SIG-M5 (cell line): ENCODE data around the gene INO80B.
"Not testable (repeated sequence)": the region's sequence is repeated elsewhere in the genome, so short reads cannot be mapped to it uniquely, and the experiment has no call there.

ENCODE experiments used
- DNase-seq: peaks from one replicate; lab custom pipeline; 2025; lab: John Stamatoyannopoulos, UW

The INO80B gene

GRCh38 chr2:74426181-74426758 lies 28.6 kb upstream of the INO80B start:
- DNase-seq, result no peak

- DNase-seq, result no peak
These were observed 27.3 kb upstream of the INO80B start for GRCh38 chr2:74427551-74427950.

- no peak for DNase-seq
These were observed 26.2 kb upstream of the INO80B start for GRCh38 chr2:74428675-74429074.

GRCh38 chr2:74429487-74430451 lies 25.1 kb upstream of the INO80B start:
- DNase-seq, result no peak

- no peak for DNase-seq
These were observed 24.4 kb upstream of the INO80B start for GRCh38 chr2:74430502-74430901.

GRCh38 chr2:74436111-74436805 lies 18.6 kb upstream of the INO80B start:
- DNase-seq, result no peak

GRCh38 chr2:74436848-74437695 lies 17.8 kb upstream of the INO80B start:
- no peak for DNase-seq

GRCh38 chr2:74438248-74438647 lies 16.6 kb upstream of the INO80B start:
- DNase-seq, result no peak

- DNase-seq, result no peak
These were observed 15.5 kb upstream of the INO80B start for GRCh38 chr2:74439373-74439772.

- DNase-seq, result no peak
These were observed 15.0 kb upstream of the INO80B start for GRCh38 chr2:74439803-74440377.

- DNase-seq, result no peak
These were observed 14.3 kb upstream of the INO80B start for GRCh38 chr2:74440378-74441169.

GRCh38 chr2:74441170-74441689 lies 13.7 kb upstream of the INO80B start:
- no peak for DNase-seq

GRCh38 chr2:74441690-74442482 lies 13.0 kb upstream of the INO80B start, which contains the start of gene RTKN:
RTKN (minus strand) TSS chr2:74441937; CDS start chr2:74441816, 121 bp downstream.
- no peak for DNase-seq

- not testable (repeated sequence) for DNase-seq
These were observed 12.2 kb upstream of the INO80B start for GRCh38 chr2:74442483-74443297.

- no peak for DNase-seq
These were observed 10.2 kb upstream of the INO80B start for GRCh38 chr2:74444498-74445318.

GRCh38 chr2:74447230-74447999 lies 7.5 kb upstream of the INO80B start:
- no peak for DNase-seq

GRCh38 chr2:74448771-74449170 lies 6.1 kb upstream of the INO80B start:
- no peak for DNase-seq
